Activated T-helper 9 cell treated with anti-CD3 and anti-CD28 coated beads, Interleukin-2, amount 50 U/mL, for 16 hours (primary cell): Measurements from ENCODE around the gene TSC22D4.

Source experiments
- DNase-seq: peaks from one replicate; pipeline ENCODE4 v3.0.0-alpha.2; 2020; ENCODE audit warnings: low read depth

TSC22D4 gene

GRCh38 chr7:100492738-100493475, 13.9 kb upstream of the TSC22D4 start:
- DNase-seq, result no peak

GRCh38 chr7:100491192-100491578, 12.2 kb upstream of the TSC22D4 start:
- no peak for DNase-seq

GRCh38 chr7:100490483-100491191, 11.6 kb upstream of the TSC22D4 start:
- no peak for DNase-seq

- no peak for DNase-seq
Measured at GRCh38 chr7:100489824-100490223, 10.8 kb upstream of the TSC22D4 start.

- DNase-seq, result no peak
Measured at GRCh38 chr7:100489121-100489520, 10.1 kb upstream of the TSC22D4 start.

DNA sequence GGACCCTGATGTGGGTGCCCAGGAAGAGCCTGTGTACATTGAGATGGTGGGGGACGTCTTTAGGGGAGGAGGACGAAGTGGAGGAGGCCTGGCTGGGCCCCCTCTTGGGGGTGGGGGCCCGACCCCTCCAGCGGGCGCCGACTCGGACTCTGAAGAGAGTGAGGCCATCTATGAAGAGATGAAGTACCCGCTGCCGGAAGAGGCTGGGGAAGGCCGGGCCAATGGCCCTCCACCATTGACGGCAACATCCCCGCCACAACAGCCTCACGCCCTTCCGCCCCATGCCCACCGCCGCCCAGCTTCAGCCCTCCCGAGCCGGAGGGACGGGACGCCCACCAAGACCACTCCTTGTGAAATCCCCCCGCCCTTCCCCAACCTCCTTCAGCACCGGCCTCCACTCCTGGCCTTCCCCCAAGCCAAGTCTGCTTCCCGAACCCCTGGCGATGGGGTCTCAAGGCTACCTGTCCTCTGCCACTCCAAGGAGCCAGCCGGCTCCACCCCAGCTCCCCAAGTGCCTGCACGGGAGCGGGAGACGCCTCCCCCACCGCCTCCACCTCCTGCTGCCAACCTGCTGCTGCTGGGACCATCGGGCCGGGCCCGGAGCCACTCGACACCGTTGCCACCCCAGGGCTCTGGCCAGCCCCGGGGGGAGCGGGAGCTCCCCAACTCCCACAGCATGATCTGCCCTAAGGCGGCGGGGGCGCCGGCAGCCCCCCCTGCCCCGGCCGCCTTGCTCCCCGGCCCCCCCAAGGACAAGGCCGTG, 9.5 kb upstream of the TSC22D4 start:
- no peak for DNase-seq

DNA sequence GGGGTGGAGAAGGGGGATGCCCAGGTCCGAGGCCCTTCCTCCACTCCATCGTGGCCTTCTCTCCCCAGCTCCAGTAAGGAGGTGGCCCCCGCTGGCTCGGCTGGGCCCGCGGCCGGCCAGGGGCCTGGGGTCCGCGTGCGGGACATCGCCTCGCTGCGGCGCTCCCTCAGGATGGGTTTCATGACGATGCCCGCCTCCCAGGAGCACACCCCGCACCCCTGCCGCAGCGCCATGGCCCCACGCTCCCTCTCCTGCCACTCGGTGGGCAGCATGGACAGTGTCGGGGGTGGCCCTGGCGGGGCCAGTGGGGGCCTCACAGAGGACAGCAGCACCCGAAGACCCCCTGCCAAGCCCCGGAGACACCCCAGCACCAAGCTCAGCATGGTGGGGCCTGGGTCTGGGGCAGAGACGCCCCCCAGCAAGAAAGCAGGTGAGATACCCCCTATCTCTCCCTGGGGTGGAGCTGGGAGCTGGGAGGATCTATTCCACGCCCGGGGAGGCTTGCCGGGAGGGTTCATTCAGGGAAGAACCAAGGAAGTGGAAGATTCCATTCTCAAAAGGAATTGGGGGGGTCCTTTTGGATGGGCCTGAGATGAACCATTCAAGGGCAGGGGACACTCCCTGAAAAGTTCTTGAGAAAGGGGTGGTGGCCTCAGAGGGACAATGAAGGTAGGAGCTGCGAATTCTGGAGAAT, 7.9 kb upstream of the TSC22D4 start:
- no peak for DNase-seq

DNA sequence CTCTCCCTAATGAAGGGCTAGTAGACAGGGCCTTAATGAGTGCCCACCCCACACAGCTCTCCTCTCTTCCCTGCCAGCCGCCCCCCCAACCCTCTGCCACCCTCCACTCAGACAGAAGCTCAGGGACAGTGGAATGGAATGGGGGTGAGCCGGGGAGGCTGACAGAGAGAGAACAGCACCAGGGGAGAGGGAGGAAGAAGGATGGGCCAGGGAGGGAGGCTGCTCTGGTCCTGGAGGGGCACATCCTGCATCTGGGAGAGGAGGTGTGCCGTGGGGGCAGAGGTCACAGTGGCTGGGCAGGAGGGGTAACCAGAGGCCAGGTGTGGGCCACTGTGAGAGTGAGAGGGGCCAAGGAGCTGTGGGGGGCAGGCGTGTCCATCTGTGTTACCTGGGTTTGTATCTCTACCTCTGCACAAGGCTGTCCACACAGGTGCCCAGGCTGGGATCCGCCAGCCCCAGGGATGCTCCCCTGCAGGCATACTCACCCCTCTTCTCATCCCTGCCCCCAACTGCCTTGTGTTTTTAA, 7.2 kb upstream of the TSC22D4 start:
- DNase-seq, result no peak

- DNase-seq, result no peak
Measured at GRCh38 chr7:100485471-100485876, 6.5 kb upstream of the TSC22D4 start.

DNA sequence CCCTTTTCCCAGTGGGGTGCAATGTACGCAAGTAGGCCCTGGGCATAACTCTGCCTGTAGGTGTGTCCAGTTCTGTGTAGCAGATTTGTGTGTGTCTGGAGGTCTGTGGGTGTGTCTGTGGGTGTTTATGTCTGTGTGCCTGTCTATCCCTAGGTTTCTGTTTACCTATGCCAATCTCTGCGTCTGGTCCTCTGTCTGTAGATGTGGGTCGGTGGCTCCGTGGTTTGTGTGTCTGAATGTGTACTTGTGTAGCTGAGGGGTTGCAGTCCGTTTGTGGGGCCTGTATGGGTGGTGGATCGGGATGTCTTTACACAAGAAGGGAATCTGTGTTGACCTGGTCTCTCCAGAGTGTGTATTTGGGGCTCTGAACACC, 5.6 kb upstream of the TSC22D4 start:
- DNase-seq, result no peak

DNA sequence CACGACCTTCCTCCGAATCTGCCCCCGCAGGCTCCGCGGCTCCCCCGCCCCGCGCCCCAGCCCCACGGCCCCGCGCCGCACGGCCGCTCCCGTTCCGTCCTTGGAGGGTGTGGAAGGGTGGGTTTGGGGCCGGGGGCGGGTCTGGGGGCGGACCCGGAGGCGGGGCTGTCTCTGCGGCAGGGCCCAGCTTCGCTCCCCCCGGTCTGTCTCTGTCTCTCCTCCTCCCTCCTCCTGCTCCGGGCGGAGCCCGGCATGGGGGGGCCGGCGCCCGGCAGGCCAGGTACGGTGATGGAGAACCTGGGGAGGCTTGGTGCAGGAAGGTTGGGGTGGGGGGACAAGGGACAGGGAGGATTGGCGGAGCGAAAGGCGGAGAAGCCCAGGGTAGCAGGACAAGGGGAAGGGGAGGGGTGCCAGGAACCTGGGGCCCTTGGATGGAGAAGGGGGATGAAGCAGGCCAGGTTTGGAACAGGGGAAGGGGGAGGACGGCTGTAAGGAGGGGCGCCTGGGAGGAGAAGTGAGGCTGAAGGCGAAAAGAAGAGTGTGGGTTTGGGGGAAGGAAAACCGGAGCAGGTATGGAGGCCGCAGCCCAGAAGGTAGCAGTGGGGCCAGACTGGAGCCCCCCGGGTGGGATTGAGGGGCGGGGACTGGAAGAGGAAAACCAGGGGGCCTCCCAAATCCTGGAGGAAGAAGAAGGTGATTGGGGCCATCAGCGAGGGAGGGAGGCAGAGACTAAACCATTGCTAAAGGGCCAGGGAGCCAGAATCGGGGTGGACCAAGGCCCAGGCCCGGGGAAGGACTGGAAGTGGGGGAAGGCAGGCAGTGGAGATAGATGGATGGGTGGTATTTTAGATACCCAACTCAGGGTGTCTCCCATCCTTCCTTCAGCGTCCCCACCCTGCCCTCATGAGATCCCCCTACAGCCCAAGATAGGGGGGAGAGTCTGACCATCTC, 5.0 kb upstream of the TSC22D4 start, which contains the start of gene NYAP1:
TSS of gene NYAP1 (plus strand) at position 206 of the 951 bp plus-strand sequence. CDS start 1,385 bp downstream, outside the sequence.
- DNase-seq, result peak; percentile 41

DNA sequence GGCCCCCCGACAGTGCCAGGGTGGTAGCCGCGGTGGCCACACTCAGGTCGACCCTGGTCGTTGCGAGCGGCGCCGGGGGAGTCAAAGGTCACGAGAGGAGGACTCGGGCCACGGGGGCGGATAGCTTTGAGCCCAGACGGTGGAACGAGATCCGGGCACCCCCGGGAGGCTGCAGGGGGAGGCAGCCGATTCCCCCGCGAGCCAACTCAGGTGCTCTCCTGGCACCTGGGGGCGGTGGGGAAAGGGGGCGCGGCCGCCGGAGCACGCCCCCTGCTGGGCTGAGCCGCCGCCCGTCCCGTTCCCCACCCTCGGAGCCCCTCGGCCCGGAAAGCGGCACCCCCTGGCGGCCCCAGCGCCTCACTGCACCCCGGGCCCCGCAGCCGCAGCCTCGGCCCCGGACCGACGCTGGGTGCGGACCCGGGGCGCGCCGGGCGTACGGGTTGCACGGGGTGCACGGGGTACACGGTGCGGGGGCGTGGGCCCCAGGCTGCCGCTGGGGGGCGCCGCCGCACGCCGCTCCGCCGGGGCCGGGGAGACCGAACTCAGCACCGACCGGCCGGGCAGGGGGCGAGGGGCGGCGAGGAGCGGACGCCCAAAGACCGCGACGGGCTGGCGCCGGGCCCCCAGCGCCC, 4.2 kb upstream of the TSC22D4 start:
- DNase-seq, result peak; percentile 76

- DNase-seq, result no peak
Measured at GRCh38 chr7:100482728-100483089, 3.7 kb upstream of the TSC22D4 start.

GRCh38 chr7:100481466-100481865, 2.5 kb upstream of the TSC22D4 start:
- no peak for DNase-seq

GRCh38 chr7:100477871-100478267, 1.1 kb downstream of the TSC22D4 start:
- no peak for DNase-seq

GRCh38 chr7:100476903-100477870, 1.8 kb downstream of the TSC22D4 start:
- DNase-seq, result no peak

DNA sequence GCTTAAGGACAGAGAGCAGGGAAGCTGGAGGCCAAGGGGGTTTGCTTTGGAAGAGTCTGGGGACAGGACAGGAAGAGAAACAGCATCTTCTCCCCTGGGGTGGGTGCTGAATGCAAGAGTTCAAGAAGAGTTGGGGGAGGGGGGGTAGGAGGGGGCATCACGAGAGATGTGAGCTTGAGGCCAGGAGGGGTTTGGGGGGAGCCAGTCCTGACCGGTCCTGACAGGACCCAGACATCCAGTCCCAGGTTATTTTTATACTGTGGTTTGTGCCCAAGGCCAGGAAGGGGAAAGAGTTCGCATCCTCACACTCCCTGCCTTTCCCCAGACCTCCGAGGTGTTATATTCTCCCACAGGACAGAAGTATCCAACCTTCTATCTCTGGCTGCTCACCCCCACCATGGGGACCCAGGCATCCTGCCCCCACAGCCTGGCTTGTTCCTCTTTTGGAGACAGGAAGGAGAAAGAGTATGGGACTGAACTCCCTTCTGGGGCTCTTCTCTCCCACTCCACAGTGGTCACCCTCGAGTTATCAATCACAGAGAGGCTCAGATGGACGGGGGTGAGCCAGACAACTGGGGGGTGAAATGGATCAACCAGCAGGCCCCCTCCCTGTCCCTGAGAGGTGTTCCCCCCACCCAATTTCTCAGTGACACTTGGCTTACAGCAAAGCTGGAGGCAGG, 2.8 kb downstream of the TSC22D4 start:
- no peak for DNase-seq

DNA sequence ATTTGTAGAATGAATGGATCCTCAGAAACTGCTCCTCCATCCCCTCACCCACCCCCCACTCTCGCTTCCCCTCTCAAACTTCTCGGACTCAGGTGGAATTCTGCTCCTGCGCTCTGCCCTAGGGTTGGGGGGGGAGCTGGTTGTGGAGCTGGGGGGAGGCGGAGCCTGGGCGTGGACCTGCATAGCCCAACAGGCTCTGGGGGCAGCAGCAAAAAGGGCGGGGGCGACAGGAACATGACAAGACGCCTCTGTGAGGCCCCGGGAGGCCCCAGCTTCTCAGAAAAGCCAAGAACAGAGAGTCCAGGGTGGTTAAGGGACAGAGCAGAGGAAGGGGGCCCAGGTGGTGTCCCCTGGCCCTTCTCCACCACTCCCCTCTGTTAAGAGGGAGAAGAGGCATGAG, 3.5 kb downstream of the TSC22D4 start:
- DNase-seq, result no peak
